B cell (primary cell): ENCODE data around the gene PACRG. TPM values are rescaled to one million over a fixed set of nuclear protein-coding genes. Genes with fewer than 3 reads are reported as not detected.

Experiments used
- ATAC-seq: fragments of 200-7000 bp; cut with Tn5 transposase; one replicate; pipeline ENCODE4 v1.10.0; 2021; ENCODE audit warnings: low read depth, mild to moderate bottlenecking, moderate number of reproducible peaks, moderate library complexity
- CTCF ChIA-PET: fragments of 350-600 bp; sonication (Branson Sonifier 250); formaldehyde crosslinking; loops from one replicate; lab custom pipeline; 2021; ENCODE audit warnings: antibody characterized with exemption, inconsistent platforms; lab: Charles Lee
- POLR2A ChIA-PET: fragments of 350-600 bp; sonication (Branson Sonifier 250); formaldehyde crosslinking; loops from one replicate; lab custom pipeline; 2021; ENCODE audit warnings: antibody characterized with exemption; lab: Charles Lee
- DNase-seq: peaks from one replicate; pipeline ENCODE4 v3.0.0; 2013
- H2AFZ ChIP-seq: 2 replicates; pipeline ENCODE4 v1.6.1; 2012; ENCODE audit warnings: mild to moderate bottlenecking, low read depth, low read length; ENCODE audit not compliant: insufficient read depth, poor library complexity, severe bottlenecking
- H3K27ac ChIP-seq, 2 donors: 1 replicate in 1 of 2; 2 replicates in 1 of 2; pipeline ENCODE4 v1.5.1; 2012 to 2013; ENCODE audit warnings: low read length in 2 of 2, mild to moderate bottlenecking in 2 of 2, moderate library complexity in 1 of 2
- H3K27me3 ChIP-seq, 4 experiments: fragments of 200-600 bp in 1 of 4; sonication (generic) in 1 of 4; replicated peaks in 1 of 4; 1 replicate in 2 of 4; 2 replicates in 2 of 4; pipeline versions ENCODE4 v1.6.1 to v1.7.0; 2013 to 2016; ENCODE audit warnings: low read length in 3 of 4, mild to moderate bottlenecking in 2 of 4, mixed read lengths in 1 of 4, moderate library complexity in 1 of 4; ENCODE audit not compliant: insufficient read depth in 4 of 4, control insufficient read depth in 3 of 4; ENCODE audit errors: control extremely low read depth in 1 of 4
- H3K36me3 ChIP-seq, 2 experiments: replicated peaks in 1 of 2; 1 replicate in 1 of 2; 2 replicates in 1 of 2; pipeline versions ENCODE4 v1.6.1 to v1.7.1; 2013; ENCODE audit warnings: low read length in 1 of 2; ENCODE audit not compliant: insufficient read depth in 2 of 2, control insufficient read depth in 1 of 2; ENCODE audit errors: control extremely low read depth in 1 of 2, extremely low read depth in 1 of 2
- H3K4me1 ChIP-seq, 2 donors: fragments of 200-600 bp in 1 of 2; sonication (generic) in 1 of 2; 1 replicate in 1 of 2; 2 replicates in 1 of 2; pipeline versions ENCODE4 v1.5.1 to v1.6.1; 2013 to 2017; ENCODE audit warnings: low read length in 2 of 2; ENCODE audit not compliant: control insufficient read depth in 2 of 2, insufficient read depth in 2 of 2
- H3K4me2 ChIP-seq: replicated peaks from 2 replicates; pipeline ENCODE3; 2012; ENCODE audit warnings: mild to moderate bottlenecking, low read depth, low read length; ENCODE audit not compliant: poor library complexity, severe bottlenecking
- H3K4me3 ChIP-seq, 5 experiments: fragments of 200-600 bp in 1 of 5; sonication (generic) in 1 of 5; 1 replicate in 3 of 5; 2 replicates in 2 of 5; pipeline versions ENCODE4 v1.5.1 to v1.7.0; 2011 to 2016; ENCODE audit warnings: low read length in 4 of 5, mild to moderate bottlenecking in 4 of 5, low read depth in 2 of 5, control low read depth in 1 of 5, moderate library complexity in 1 of 5; ENCODE audit not compliant: insufficient read depth in 1 of 5; ENCODE audit errors: control extremely low read depth in 1 of 5, extremely low read depth in 1 of 5
- H3K79me2 ChIP-seq: fragments of 200-600 bp; sonication (generic); one replicate; pipeline ENCODE4 v1.6.0; 2016; ENCODE audit warnings: low read length; ENCODE audit not compliant: control insufficient read depth, insufficient read depth
- H3K9ac ChIP-seq: fragments of 200-600 bp; sonication (generic); 2 replicates; pipeline ENCODE4 v1.6.1; 2017; ENCODE audit warnings: mild to moderate bottlenecking, low read length, moderate library complexity
- H3K9me3 ChIP-seq, 3 donors: one replicate each; pipeline versions ENCODE4 v1.6.1 to v1.7.1; 2013; ENCODE audit warnings: low read length in 2 of 3; ENCODE audit not compliant: control insufficient read depth in 2 of 3, insufficient read depth in 1 of 3; ENCODE audit errors: control extremely low read depth in 1 of 3
- H4K20me1 ChIP-seq: 2 replicates; pipeline ENCODE4 v1.6.0; 2012; ENCODE audit warnings: mild to moderate bottlenecking, low read length; ENCODE audit not compliant: insufficient read depth, control insufficient read depth, poor library complexity, severe bottlenecking
- H3K27ac Mint-ChIP-seq: one replicate; pipeline ENCODE4 v1.8.0; 2021; ENCODE audit warnings: mixed read lengths
- H3K27me3 Mint-ChIP-seq: one replicate; pipeline ENCODE4 v1.8.0; 2021; ENCODE audit warnings: mixed read lengths
- H3K4me1 Mint-ChIP-seq: one replicate; pipeline ENCODE4 v1.8.0; 2021; ENCODE audit warnings: mixed read lengths
- H3K4me3 Mint-ChIP-seq: one replicate; pipeline ENCODE4 v1.8.0; 2021; ENCODE audit warnings: mixed read lengths
- H3K9me3 Mint-ChIP-seq: one replicate; pipeline ENCODE4 v1.8.0; 2022; ENCODE audit warnings: mixed read lengths; ENCODE audit not compliant: insufficient read depth
- CTCF ChIP-seq: fragments of 200-600 bp; IDR thresholded peaks from one replicate; pipeline ENCODE4 v1.8.0; 2022; ENCODE audit warnings: antibody characterized with exemption, mild to moderate bottlenecking
- EZH2 ChIP-seq: IDR thresholded peaks from 2 replicates; pipeline ENCODE4 v1.6.1; 2012; ENCODE audit warnings: borderline replicate concordance, low read depth, mild to moderate bottlenecking, moderate library complexity, low read length; ENCODE audit not compliant: insufficient read depth, poor library complexity, severe bottlenecking
- WGBS: methylation state at CpG from one replicate; pipeline ENCODE4 v1.1.5; 2013; ENCODE audit warnings: missing lambda C conversion rate; ENCODE audit not compliant: insufficient coverage; 5-methylcytosine and 5-hydroxymethylcytosine counted together
- intact Hi-C: fragments of 100-400 bp; cut with micrococcal nuclease; formaldehyde crosslinking; loops from one replicate; pipeline ENCODE4 v1.10.0; 2022
- polyA plus RNA-seq: library from polyadenylated mRNA; depleted of rRNA; stranded (reverse); fragments of >200 nt; gene quantifications from 2 replicates; pipeline ENCODE4 v1.2.3, GENCODE V29; 2012
- total RNA-seq, 2 donors: library from RNA; stranded (reverse); fragments of 120-200 nt in 1 of 2; gene quantifications; 1 replicate in 1 of 2; 2 replicates in 1 of 2; pipeline versions ENCODE4 v1.2.3 to v1.2.4, GENCODE V29; 2013 to 2022

Gene PACRG
- total and polyA plus RNA-seq, 2 donors (not counting 1 experiment from before 2014, with no cell fraction given), result not detected

GRCh38 chr6:163001330-163001729, 273.6 kb downstream of the PACRG start:
- Histone ChIP-seq H4K20me1 (no peaks in the 10 kb centered on the region), H3K79me2 (no peaks in the 10 kb centered on the region), H3K27me3 (no peaks in the 10 kb centered on the region), H3K9ac (no peak overlapping the region), H3K4me3 (no peak overlapping the region), H2AFZ (no peak overlapping the region), H3K36me3 (no peaks in the 10 kb centered on the region), H3K4me1 (no peaks in the 10 kb centered on the region), H3K4me2 (no peak overlapping the region), H3K27ac (no peak overlapping the region), H3K9me3 (peaks cover 0 to 3% (median 0%) of the 10 kb centered on the region in 3 donors)
- ChIA-PET POLR2A (no interaction called here), CTCF (no interaction called here)
- DNase-seq, result no peak
- no peak overlapping the region for H3K27ac Mint-ChIP-seq
- intact Hi-C loops, result no loop called here
- H3K4me3 Mint-ChIP-seq, result no peak overlapping the region
- ATAC-seq, result no peak
- no peaks in the 10 kb centered on the region for H3K4me1 Mint-ChIP-seq
- peaks cover 3% of the 10 kb centered on the region for H3K9me3 Mint-ChIP-seq
- H3K27me3 Mint-ChIP-seq, result no peaks in the 10 kb centered on the region
- WGBS, result no CpG with 5 or more reads among the region's 3 CpGs
- TF ChIP-seq EZH2 (no peak), CTCF (no peak)

GRCh38 chr6:163008186-163008585, 280.4 kb downstream of the PACRG start:
- WGBS, result 86% methylated on average over 5 of the region's 6 CpGs
- no peaks in the 10 kb centered on the region for H3K4me1 ChIP-seq
- H3K27ac ChIP-seq, result no peak overlapping the region
- Mint-ChIP-seq H3K4me1 (no peaks in the 10 kb centered on the region), H3K4me3 (no peak overlapping the region), H3K27me3 (no peaks in the 10 kb centered on the region), H3K27ac (no peak overlapping the region), H3K9me3 (no peaks in the 10 kb centered on the region)
- H3K27me3 ChIP-seq, result no peaks in the 10 kb centered on the region
- no peaks in the 10 kb centered on the region for H4K20me1 ChIP-seq
- POLR2A ChIA-PET, result no interaction called here
- no peak for TF ChIP-seq CTCF
- no peak for TF ChIP-seq EZH2
- CTCF ChIA-PET, result no interaction called here
- H2AFZ ChIP-seq, result no peak overlapping the region
- H3K4me3 ChIP-seq, result no peak overlapping the region
- no peak overlapping the region for H3K9ac ChIP-seq
- H3K79me2 ChIP-seq, result no peaks in the 10 kb centered on the region
- ATAC-seq (no peak), DNase-seq (no peak)
- no peak overlapping the region for H3K4me2 ChIP-seq
- no peaks in the 10 kb centered on the region for H3K36me3 ChIP-seq
- H3K9me3 ChIP-seq, result peaks cover 0 to 4% (median 0%) of the 10 kb centered on the region in 3 donors
- intact Hi-C loops, result no loop called here
